ENCODE results near the gene SCFD2. TPM values are rescaled to one million over a fixed set of nuclear protein-coding genes. Genes with fewer than 3 reads are reported as not detected.

SCFD2 gene
- total and polyA plus RNA-seq, 2 experiments from 2014 or later = 13.2 to 15.9 TPM

GRCh38 chr4:52879471-52879870 lies 486.4 kb downstream of the SCFD2 start:
- H3K4me1 ChIP-seq (ENCODE audit: low read depth) = peaks cover 13% of the 10 kb centered on the region
- no peak for DNase-seq (ENCODE audit: low read depth in 1 of 2, low spot score in 1 of 2)
- TF ChIP-seq CTCF (IDR thresholded peaks at IDR 0.05; ENCODE audit: low read depth, low read length) = no peak
- no peaks in the 10 kb centered on the region for H3K27me3 ChIP-seq
- H3K36me3 ChIP-seq = no peaks in the 10 kb centered on the region
- H3K9me3 ChIP-seq (ENCODE audit: low read depth) = no peaks in the 10 kb centered on the region
- H3K4me3 ChIP-seq = no peak overlapping the region
- H3K27ac ChIP-seq = no peak overlapping the region

DNA sequence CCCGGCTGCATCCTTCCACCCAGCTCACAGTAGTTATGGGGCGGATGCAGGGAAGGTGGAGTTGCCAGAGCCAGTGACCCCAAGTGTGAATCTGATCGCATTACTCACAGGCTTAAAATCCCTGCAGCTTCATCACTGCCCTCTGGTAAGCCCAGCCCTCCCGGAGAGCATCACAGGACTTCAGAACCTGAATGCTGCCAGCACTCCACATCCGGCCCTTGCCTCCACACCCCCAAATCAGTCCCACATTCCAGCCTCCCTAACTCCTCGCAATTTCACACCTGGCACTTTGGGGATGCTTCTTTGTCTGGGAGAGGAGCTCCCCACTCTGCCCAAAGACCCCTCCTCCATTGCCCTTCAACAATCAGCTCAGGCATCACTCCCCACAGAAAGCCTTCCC lies 488.2 kb downstream of the SCFD2 start:
- DNase-seq (ENCODE audit: low read depth in 1 of 2, low spot score in 1 of 2) = no peak
- Histone ChIP-seq H3K9me3 (ENCODE audit: low read depth) (no peaks in the 10 kb centered on the region), H3K4me1 (ENCODE audit: low read depth) (peaks cover 21% of the 10 kb centered on the region), H3K27ac (no peak overlapping the region), H3K4me3 (no peak overlapping the region), H3K36me3 (no peaks in the 10 kb centered on the region), H3K27me3 (no peaks in the 10 kb centered on the region)
- no peak for TF ChIP-seq CTCF (IDR thresholded peaks at IDR 0.05; ENCODE audit: low read depth, low read length)

GRCh38 chr4:52877036-52877435 lies 488.8 kb downstream of the SCFD2 start:
- Histone ChIP-seq H3K4me1 (ENCODE audit: low read depth) (peaks cover 21% of the 10 kb centered on the region), H3K9me3 (ENCODE audit: low read depth) (no peaks in the 10 kb centered on the region), H3K27me3 (no peaks in the 10 kb centered on the region), H3K4me3 (no peak overlapping the region), H3K36me3 (no peaks in the 10 kb centered on the region), H3K27ac (no peak overlapping the region)
- DNase-seq (ENCODE audit: low read depth in 1 of 2, low spot score in 1 of 2) = no peak
- no peak for TF ChIP-seq CTCF (IDR thresholded peaks at IDR 0.05; ENCODE audit: low read depth, low read length)

- Histone ChIP-seq H3K4me3 (no peak overlapping the region), H3K9me3 (ENCODE audit: low read depth) (no peaks in the 10 kb centered on the region), H3K4me1 (ENCODE audit: low read depth) (peaks cover 21% of the 10 kb centered on the region), H3K27me3 (no peaks in the 10 kb centered on the region), H3K36me3 (no peaks in the 10 kb centered on the region), H3K27ac (no peak overlapping the region)
- DNase-seq (ENCODE audit: low read depth in 1 of 2, low spot score in 1 of 2) = no peak
- TF ChIP-seq CTCF (IDR thresholded peaks at IDR 0.05; ENCODE audit: low read depth, low read length) = no peak
Measured at GRCh38 chr4:52876069-52876468, 489.8 kb downstream of the SCFD2 start.

DNA sequence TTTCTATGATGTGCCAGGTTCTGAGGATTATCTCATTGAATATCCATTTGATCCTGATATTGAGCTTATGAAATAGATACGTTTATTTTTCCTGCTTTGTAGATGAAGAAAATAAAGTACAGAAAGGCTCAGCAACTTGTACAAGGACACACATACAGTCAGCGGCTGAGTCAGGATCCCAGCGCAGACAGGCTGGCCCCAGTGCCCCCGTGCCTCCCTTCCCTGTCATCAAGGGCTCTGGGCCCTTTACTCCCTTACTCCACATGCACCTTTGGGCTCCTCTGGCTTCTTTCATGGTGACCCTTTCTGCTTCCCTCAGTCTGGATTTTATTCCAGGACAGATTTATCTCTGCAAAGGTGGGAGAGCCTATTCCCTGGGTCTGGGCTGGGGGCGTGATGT lies 490.9 kb downstream of the SCFD2 start:
- Histone ChIP-seq H3K27me3 (no peaks in the 10 kb centered on the region), H3K9me3 (ENCODE audit: low read depth) (no peaks in the 10 kb centered on the region), H3K36me3 (no peaks in the 10 kb centered on the region), H3K27ac (peak overlapping the region; percentile 79), H3K4me1 (ENCODE audit: low read depth) (peaks cover 21% of the 10 kb centered on the region), H3K4me3 (no peak overlapping the region)
- no peak for DNase-seq (ENCODE audit: low read depth in 1 of 2, low spot score in 1 of 2)
- no peak for TF ChIP-seq CTCF (IDR thresholded peaks at IDR 0.05; ENCODE audit: low read depth, low read length)

- peak overlapping the region; percentile 79 for H3K27ac ChIP-seq
- DNase-seq (ENCODE audit: low read depth in 1 of 2, low spot score in 1 of 2) = peak; percentile 67 to 91
Measured at GRCh38 chr4:52873861-52874343, 492.0 kb downstream of the SCFD2 start.

More at GRCh38 chr4:52873861-52874343, 492.0 kb downstream of the SCFD2 start:
- Histone ChIP-seq H3K36me3 (no peaks in the 10 kb centered on the region), H3K4me1 (ENCODE audit: low read depth) (peaks cover 28% of the 10 kb centered on the region), H3K9me3 (ENCODE audit: low read depth) (no peaks in the 10 kb centered on the region), H3K4me3 (no peak overlapping the region), H3K27me3 (no peaks in the 10 kb centered on the region)
- no peak for TF ChIP-seq CTCF (IDR thresholded peaks at IDR 0.05; ENCODE audit: low read depth, low read length)

Measured in cardiac muscle cell (in vitro differentiated cells and primary cell).